Hematopoietic multipotent progenitor cell (in vitro differentiated cells): ENCODE results near the gene NHERF2. TPM values are rescaled to one million over a fixed set of nuclear protein-coding genes. Genes with fewer than 3 reads are reported as not detected.

Experiments used
- DNase-seq, 3 donors: peaks; one replicate each; pipeline ENCODE4 v3.0.0-alpha.2; 2011 to 2015; ENCODE audit warnings: low read depth in 2 of 3, low spot score in 2 of 3
- total RNA-seq: library from RNA; depleted of rRNA; stranded (reverse); fragments of >200 nt; gene quantifications from one replicate; pipeline ENCODE4 v1.2.3, GENCODE V29; 2012

Gene NHERF2
- total RNA-seq, 1 donor, result 8.6 TPM

DNA sequence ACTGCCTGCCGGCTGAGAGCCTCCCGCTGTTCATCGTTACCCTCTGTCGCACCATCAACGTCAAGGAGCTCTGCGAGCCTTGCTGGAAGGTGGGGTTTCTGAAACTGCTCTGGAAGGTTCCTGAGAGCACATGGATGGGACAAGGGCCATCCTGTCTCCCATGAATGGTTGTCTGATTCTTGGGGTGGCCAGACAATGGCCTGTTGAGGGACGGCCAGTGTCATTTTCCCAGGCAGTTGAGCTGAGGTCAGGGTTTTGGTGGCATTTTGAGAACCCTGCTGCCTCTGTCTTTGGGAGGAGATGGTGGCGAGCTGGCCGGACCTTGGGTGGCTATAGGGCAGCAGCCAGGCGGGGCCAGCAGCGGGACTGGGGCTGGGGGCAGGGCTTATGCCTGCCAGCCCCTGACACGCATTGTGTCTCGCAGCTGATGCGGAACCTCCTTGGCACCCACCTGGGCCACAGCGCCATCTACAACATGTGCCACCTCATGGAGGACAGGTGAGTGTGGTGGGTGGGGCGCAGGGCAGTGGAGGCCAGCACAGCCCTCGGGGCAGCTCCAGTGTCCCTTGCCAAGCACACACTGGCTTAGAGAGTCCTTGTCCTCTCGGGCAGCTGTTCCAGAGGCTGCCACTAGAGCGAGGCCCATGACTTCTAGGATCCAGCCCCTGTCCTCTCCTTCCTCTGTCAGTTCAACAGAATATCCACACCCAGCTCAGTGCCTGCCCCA lies 30.1 kb downstream of the NHERF2 start:
- DNase-seq, result no peak

DNA sequence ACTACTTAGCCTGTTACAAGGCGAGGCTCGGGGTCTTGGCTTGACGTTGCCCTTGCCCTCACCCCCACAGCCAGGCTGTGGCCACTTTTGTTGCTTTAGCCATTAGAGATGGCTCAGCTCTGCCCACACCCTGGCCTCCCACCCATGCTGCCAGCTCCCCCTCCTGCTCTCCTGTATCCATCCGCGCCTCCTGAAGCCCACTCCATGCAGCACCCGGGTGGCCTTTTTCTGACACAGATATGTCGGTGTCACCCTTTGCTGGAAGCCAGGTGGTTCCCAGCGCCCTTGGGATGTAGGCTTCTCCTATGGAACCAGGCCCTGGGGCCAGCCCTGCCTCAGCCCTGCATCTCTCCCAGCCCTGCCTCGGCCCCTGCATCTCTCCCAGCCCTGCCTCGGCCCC lies 30.7 kb downstream of the NHERF2 start:
- DNase-seq, result no peak

DNA sequence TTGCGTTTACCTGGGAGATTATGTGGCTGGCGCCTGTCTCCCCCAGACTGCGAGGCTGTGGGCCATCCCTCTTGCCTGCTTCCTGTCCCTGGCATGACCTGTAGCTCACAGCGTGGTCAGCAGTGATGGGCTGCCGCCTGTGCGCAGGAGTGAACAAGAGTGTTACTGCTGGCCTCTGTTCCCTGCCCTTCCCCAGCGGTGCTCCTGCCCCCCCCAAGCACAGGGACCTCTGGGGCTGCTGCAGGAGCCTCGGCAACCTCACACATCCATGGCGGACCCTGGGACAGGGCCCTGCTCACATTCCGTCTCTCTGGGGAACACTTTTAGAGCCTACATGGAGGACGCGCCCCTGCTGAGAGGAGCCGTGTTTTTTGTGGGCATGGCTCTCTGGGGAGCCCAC lies 31.7 kb downstream of the NHERF2 start:
- DNase-seq, result no peak

DNA sequence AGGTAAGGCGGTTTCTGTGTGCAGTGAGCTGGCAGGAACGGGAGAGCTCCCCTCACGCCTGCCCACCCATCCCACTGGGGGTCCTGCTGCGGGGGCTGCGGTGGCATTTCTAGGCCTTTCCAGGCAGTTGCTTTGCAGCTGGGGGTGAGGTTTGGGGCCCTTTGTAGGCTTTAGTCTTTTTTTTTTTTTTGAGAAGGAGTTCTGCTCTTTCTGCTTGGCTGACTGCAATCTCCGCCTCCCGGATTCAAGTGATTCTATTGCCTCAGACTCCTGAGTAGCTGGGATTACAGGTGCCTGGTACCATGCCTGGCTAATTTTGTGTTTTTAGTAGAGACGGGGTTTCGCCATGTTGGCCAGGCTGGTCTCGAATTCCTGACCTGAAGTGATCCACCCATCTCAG lies 32.2 kb downstream of the NHERF2 start:
- no peak for DNase-seq

DNA sequence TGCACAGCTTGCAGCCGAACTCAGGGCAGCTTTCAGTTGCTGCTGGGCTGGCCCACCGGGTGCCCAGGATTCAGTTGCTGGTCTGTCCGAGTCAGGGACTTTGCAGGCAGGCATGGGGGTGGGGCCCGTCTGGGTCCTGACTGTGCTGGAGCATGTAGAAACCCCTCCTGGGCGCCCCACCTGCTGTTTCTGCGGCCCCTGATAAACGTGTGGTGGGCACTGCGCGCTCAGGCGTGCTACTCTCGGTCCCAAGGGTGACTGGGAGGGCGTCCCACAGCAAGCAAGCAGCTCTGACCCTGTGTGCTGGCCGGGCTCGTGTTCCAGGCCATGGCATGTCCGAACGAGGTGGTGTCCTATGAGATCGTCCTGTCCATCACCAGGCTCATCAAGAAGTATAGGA lies 33.6 kb downstream of the NHERF2 start:
- DNase-seq, result no peak

DNA sequence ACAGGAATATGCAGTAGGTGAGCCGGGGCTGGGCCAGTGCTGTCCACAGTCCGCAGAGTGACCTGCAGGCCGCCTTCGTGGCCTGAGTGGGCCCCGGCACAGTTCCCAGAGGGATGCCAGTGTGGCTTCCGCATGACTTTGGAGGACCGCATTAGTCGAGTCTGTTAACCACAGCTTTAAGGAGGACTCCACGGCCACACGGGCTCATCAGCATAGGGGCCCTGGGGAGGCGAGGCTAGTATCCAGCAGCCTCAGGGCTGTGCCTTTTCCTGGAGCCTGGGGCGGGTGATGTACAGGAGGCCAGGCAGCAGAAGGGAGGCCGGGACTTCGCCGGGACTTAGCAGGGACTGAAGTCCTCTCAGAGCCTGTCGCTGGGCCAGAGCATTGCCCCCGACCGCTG lies 34.3 kb downstream of the NHERF2 start:
- no peak for DNase-seq

DNA sequence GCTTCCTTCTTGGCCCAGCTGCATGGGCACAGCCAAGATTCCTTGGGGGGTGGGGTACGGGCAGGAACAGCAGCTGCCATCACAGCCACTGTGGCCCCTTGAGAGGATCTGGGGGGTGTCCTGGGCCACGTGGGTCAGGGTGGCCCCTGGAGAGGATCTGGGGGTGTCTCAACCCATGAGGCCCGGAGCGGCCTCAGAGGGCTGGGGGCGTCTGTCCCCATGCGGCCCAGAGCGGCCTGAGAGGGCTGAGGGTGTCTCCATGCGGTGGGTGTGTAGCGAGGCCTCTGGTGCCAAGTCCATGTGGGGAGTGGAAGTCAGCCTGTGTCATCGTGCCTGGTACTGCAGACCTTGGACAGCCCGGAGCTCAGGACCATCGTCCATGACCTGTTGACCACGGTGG lies 34.8 kb downstream of the NHERF2 start:
- no peak for DNase-seq

DNA sequence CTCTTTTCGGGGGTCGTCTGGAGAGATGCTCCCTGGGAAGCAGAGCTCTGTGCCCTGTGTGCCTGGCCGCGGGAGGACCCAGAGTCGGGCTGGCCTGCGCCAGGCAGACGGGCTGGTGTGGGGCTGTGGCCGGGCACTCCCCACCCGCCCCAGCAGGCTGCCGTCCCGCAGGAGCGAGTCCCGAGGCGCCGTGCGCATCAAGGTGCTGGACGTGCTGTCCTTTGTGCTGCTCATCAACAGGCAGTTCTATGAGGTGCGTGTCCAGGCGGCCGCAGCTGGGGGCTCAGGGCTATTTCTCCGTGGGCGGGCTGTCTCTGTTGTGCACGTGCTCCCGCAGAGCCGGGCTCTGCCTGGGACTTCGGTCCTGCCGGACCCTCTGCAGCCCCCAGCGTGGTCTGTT lies 36.1 kb downstream of the NHERF2 start:
- DNase-seq, result no peak

DNA sequence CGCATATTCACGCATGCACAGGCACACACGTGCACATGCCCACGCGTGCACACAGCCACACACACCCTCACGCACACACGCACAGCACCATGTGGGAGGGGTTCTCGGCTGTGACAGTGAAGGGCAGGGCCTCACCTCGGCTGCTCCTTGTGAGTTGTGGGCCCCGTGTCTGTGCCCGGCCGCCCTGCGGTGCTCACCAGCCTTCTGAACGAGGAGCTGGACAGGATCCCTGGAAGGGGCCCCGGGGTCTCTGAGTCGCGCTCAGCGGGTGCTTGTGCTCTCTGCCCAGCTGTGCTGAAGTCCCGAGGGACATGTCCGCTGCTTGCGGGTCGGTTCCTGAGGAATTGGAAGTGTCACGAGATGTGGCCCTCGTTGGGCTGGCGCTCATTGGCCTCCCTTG lies 37.2 kb downstream of the NHERF2 start:
- no peak for DNase-seq

DNA sequence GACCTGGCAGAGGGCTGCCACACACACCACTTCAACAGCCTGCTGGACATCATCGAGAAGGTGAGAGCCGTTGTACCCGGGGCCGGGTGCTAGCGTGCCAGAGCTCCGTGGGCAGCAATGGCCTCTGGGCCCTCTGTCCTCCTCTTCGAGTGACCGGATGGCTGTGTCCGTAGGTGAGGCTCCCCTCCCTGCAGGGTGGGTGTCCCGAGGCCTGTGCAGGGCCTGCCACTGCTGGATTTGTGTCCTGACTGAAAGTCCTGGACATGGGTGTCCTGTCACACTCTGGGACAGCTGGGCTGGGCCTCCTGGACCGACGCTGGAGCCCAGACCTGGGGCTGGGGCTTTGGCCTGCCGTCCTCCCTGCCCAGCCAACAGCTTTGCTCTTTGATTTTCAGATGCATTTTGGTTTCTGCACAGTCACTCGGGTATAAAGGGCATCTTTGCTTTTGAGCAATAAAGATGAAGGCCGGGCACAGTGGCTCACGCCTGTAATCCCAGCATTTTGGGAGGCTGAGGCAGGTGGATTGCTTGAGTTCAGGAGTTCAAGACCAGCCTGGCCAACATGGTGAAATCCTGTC lies 37.8 kb downstream of the NHERF2 start:
- DNase-seq, result no peak

DNA sequence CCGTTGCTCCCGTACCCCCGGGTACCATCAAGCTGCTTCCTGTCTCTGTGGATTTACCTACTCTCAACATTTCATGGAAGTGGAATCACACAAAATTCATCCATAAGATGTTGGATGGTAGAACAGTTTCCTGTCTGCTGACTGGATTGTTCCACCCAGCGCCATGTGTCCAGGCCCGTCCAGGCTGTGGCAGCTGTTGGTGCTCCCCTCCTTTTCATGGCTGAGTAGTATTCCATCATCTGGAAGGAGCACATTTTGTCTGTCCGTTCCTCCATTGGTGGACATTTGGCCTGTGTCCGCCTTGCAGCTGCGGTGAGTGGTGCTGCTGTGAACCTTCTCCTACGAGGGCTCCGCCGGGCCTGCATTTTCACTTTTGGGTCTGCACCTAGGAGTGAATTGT lies 39.4 kb downstream of the NHERF2 start:
- DNase-seq, result no peak

DNA sequence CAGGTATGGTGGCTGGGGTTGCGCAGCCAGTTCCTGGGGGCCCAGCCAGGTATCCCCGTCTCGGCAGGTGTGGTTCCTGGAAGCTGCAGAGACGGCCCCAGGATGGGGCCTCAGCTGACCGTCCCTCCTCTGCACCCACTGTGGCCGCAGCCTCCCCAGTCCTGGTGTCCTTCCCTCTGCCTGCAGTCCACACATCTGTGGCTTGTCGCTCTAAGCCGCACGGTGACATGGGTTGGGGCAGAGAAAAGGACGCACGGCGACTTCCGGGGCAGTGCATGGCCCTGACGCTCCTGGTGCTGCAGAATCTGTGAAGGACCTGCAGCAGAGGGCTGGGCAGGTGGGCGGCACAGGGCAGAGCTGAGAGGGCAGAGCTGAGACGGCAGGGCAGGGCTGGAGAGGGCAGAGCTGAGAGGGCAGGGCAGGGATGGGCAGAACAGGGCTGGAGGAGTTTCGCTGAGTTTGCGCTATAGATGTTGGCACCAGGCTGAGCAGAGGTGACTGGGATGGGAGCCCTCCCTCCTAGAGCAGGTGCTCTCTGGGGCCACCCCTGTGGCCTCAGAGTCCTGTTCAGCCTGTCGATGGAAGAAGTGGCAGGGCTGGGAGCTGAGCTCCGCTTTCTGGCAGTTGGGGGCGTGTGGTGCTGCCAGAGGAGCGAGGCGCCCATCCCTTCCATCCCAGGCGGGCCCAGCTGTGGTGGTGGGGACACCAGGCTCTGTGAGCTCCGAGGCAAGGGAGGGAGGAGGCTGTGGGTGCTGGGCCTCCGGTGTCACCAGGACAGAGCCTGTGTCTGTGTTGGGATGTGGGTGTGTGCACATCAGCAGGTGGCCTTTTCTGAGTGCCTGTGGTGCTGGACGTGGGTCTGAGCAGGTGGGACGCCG lies 44.1 kb downstream of the NHERF2 start:
- no peak for DNase-seq

DNA sequence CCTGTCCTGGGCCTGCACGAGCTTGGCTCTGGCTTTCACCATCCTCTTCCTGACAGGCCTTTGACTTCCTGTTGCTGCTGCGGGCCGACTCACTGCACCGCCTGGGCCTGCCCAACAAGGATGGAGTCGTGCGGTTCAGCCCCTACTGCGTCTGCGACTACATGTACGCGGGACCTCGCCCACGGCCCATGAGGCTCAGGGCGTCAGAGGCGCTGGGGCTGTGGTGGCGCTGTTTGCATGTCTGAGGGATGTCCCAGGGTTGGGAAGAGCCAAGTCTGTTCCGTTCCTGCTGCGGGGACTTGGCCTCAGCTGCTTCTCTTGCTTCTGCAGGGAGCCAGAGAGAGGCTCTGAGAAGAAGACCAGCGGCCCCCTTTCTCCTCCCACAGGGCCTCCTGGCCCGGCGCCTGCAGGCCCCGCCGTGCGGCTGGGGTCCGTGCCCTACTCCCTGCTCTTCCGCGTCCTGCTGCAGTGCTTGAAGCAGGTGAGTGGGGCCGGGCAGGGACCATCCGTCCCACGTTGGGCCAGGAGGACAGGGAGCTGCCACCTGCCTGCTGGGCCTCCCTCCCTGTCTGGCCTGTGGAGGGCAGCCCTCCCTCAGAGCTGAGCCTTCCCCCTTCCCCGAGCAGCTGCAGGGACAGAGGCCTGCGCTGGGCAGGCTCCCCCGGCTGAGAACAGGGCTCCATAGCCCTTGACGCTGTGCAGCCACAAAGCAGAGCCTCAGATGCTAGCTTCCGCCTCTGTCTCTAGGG lies 44.9 kb downstream of the NHERF2 start:
- no peak for DNase-seq

DNA sequence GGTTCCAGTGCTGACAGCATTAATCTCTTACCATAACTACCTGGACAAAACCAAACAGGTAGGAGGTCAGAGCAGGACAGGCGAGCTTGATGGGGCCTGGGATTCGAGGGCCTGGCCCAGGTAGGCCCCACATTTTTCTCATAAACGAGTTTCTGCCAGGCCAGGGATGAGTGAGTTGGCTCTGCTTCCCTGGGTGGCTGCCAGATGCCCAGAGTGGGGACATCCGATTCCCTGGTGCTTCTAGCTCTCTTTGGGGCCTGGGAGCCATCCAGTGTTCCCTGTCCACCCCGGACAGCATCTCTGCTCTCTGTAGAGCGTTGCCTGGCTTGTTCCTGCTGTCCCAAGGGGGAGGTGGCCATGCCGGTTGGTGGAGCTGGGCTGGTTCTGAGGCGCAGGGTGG lies 46.2 kb downstream of the NHERF2 start:
- DNase-seq, result no peak

DNA sequence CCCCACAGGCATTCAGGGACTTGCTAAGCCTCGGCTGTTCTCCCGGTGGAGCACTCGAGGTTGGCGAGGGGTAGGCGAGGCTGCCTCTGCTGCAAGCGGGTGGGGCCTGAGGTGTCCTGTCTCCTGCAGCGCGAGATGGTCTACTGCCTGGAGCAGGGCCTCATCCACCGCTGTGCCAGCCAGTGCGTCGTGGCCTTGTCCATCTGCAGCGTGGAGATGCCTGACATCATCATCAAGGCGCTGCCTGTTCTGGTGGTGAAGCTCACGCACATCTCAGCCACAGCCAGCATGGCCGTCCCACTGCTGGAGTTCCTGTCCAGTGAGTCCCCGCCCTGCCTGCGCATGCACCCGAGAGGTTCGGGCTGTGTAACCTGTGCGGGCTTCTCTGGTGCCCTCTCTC lies 47.4 kb downstream of the NHERF2 start:
- no peak for DNase-seq

DNA sequence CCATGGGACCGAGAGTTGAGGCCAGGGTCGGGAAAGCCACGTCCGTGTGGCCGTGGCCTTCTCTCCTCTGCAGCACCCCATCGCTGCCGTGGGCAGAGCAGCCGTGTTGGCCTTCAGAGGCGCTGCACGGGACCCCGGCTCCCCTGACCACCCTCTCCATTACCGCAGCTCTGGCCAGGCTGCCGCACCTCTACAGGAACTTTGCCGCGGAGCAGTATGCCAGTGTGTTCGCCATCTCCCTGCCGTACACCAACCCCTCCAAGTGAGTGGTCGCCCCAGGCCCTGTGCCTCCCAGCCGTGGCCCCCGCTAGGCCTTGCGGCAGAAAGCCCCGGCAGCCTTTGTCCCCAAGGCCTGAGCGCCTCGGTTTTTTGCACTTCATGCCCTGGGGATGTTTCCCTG lies 48.9 kb downstream of the NHERF2 start:
- no peak for DNase-seq

DNA sequence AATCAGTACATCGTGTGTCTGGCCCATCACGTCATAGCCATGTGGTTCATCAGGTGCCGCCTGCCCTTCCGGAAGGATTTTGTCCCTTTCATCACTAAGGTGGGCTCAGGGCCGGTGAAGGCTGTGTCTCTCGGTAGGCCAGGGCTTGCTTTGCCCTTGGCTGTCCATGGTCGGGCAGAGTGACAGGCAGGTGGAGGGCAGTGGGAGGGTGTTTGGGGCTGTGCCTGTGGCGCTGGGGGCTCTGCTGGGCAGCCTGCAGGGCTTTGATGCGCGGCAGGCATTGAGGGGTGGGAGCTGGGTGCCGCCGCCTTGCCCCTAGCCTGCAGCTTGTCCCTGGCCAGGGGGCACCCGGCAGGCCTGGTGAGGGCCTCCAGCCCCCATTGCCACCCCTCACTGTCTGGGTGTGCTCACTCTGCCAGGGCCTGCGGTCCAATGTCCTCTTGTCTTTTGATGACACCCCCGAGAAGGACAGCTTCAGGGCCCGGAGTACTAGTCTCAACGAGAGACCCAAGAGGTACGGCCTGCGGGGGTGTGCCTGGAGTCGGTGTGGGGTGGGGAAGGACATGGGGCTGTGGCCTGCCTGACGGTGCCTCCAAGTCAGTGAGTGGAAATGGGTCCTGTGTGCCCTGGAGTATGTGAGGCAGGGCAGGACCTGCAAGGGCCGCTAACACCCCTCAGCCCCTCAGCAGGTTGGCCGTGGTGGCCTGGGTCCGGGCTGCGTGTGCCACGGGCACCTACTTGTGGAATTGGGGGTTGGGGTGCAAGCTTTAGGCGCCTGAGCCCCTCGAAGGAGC lies 49.6 kb downstream of the NHERF2 start:
- no peak for DNase-seq

DNA sequence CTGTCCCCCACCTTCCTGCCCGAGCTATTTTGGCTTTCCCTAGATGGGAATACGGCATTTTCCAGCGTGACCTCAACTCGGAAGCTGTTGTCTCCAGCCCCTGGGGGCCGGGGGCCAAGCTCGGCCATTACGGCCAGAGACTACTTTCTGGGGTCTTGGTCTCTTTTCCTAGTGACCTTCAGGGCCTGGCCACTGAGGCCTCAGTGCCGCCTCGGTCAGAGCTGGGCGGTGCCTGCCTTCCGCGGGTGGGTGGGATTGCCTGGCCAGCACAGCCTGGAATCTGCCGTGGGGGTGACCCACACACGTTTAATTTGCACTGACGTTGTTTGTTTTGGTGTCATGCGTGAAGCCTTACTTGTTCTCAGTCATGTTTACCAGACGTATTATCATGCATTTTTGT lies 50.3 kb downstream of the NHERF2 start:
- DNase-seq, result no peak

DNA sequence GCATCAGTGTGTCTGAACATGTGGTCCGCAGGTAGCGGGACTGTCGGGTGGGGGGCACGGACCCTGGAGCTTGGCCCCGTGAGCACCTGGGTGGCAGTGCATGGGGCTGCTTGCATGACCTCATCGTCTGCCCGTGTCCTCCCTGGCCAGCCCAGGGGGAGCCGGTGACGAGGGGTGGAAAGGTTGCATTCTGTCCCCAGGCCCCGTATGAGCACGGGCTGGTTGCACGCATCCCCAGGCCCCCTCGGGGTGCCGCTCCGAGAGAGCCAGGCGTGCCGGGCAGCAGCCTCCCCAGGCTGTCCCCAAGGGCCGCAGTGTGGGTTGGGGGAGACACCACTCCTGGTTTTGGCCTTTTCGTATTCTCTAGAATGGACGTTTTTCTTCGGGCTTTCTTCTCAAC lies 51.0 kb downstream of the NHERF2 start:
- no peak for DNase-seq

DNA sequence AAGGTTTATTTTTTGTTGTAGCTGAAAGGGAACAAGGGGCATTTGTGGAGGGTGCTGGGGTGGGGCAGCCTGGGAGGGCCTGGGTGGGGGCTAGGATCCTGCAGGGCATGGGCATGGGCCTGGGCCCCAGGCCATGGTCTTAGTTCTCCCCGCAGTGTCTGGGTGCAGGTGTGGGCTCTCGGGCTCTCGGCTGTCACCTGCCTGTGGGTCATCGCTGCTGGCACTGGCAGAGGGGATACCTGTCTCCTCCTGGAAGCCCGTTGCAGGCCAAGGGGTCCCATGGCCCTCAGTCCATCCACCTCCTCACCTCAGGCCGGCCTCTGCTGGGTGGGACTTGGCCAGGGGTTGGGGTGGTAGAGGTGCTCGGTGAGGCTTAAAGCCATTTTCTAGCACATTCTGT lies 51.4 kb downstream of the NHERF2 start:
- no peak for DNase-seq
